Gastrocnemius medialis (tissue), 4 donors: ENCODE data around the gene CASQ2.

Experiments used
- POLR2A ChIP-seq, 2 donors: fragments of 450-650 bp; IDR thresholded peaks; one replicate each; pipeline ENCODE4 v1.6.1; 2017; ENCODE audit warnings: antibody characterized with exemption in 2 of 2, mild to moderate bottlenecking in 2 of 2, moderate library complexity in 2 of 2
- TF ChIP-seq, protein P1 (sequence below), 5 experiments: fragments of 450-650 bp in 3 of 5; fragments of 200-600 bp in 2 of 5; sonication (generic) in 2 of 5; IDR thresholded peaks in 4 of 5; conservative IDR thresholded peaks in 1 of 5; 1 replicate in 4 of 5; 2 replicates in 1 of 5; pipeline ENCODE4 v1.5.1; 2016 to 2019; ENCODE audit warnings: antibody characterized with exemption in 5 of 5, mild to moderate bottlenecking in 3 of 5, moderate library complexity in 3 of 5

DNA sequence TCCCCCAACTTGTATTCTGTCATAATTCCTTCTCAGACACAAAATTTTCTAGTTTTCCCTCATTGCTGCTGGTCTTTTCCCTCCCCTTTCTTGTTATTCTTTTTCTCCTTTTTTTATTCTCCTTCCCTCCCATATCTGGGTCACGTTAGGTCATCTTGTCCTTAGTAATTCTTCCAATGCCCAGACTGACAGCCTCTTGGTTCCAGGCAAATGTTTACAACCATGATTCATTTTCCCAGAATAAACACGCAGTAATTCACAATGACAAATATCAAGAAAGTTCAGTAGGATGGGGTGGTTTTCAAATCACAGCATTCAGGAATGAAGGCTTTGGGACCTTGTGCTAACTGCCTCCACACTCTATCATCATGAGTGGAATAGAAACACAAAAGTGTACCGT lies 47.2 kb upstream of the CASQ2 start:
- TF ChIP-seq, protein P1, sequence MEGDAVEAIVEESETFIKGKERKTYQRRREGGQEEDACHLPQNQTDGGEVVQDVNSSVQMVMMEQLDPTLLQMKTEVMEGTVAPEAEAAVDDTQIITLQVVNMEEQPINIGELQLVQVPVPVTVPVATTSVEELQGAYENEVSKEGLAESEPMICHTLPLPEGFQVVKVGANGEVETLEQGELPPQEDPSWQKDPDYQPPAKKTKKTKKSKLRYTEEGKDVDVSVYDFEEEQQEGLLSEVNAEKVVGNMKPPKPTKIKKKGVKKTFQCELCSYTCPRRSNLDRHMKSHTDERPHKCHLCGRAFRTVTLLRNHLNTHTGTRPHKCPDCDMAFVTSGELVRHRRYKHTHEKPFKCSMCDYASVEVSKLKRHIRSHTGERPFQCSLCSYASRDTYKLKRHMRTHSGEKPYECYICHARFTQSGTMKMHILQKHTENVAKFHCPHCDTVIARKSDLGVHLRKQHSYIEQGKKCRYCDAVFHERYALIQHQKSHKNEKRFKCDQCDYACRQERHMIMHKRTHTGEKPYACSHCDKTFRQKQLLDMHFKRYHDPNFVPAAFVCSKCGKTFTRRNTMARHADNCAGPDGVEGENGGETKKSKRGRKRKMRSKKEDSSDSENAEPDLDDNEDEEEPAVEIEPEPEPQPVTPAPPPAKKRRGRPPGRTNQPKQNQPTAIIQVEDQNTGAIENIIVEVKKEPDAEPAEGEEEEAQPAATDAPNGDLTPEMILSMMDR (IDR thresholded peaks at IDR 0.05 in 4 of 5, conservative IDR thresholded peaks at IDR 0.05 in 1 of 5) = no peak
- TF ChIP-seq POLR2A (IDR thresholded peaks at IDR 0.05) = no peak
